Raji (cell line): ENCODE measurements around the gene DYNLT5.

ENCODE experiments used
- POLR2A ChIP-seq: IDR thresholded peaks from 2 replicates; pipeline ENCODE4 v1.6.1; 2011; ENCODE audit warnings: low read depth, low read length, control low read depth; ENCODE audit not compliant: insufficient read depth

DYNLT5 gene

DNA sequence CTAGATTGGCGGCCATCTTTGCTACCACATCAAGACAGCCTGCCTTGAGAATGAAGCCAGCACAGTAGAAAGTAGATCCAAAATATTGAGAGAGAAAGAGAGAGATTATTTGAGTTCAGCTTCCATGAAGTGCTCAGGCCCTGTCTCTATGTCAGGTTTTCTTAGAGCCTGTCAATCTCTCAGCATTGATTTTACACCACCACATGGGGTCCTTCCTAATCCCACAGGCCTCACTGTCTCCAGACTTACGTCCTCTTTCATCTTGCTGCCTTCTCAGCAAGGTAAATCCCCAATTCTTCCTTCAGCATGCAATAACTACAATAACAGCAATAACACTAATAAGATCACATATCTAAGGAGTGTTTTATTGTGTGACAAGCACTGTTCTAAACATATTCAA lies 21.0 kb downstream of the DYNLT5 start:
- TF ChIP-seq POLR2A: no peak

DNA sequence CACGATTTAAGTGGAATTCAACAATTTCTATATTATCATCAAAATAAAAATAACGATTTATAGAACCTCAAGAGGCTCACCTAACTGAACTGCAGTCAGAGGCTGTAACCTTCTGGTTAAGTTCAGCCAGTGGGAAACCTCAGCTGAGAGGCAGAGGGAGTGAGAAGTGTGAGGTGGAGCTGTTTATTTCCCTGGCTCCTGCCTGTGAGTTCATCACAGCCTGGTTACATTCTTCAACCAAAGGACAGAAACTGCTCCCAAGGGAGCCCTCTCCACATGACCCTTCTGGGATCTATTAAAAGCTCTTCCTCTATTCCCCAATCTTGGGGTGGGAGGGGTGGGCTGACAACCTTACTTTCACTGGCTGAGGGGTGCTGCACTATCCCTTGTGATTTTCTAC lies 22.2 kb downstream of the DYNLT5 start:
- no peak for TF ChIP-seq POLR2A

DNA sequence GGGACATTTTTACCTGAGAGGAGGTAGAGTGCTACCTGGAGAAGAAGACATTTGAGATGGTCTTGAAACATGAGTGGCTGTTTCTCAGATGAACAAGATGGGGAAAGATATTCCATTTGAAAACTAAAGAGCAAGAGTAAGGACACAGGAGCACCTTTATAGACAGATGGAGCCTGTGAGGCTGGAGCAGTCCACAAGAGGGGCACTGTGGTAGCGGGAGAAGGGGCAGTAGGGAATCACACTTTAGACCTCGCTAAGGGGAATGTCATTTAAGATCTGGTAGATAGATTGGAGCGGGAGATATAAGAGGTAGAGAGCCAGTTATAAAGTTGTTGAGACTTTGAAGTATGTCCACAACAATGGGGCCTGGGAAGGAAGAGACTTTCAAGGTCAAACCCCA lies 23.4 kb downstream of the DYNLT5 start:
- no peak for TF ChIP-seq POLR2A

DNA sequence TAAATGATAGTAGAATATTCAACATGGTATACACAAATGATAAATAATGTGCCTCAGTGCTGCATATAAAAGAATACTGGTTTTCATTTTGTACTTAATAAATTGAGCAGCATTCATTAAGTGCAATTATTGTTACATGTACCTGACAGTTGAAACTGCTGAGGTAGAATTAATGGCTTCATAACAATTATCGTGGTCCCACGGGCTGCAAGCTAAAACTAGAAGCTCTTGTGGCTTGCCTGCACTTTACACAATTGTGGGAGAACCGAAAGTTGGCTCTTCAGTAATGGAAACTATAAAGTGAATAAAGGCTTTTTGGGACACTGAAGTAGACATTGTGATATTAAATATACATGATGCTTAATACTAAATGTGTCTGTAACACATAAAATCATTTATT lies 25.6 kb downstream of the DYNLT5 start:
- no peak for TF ChIP-seq POLR2A

DNA sequence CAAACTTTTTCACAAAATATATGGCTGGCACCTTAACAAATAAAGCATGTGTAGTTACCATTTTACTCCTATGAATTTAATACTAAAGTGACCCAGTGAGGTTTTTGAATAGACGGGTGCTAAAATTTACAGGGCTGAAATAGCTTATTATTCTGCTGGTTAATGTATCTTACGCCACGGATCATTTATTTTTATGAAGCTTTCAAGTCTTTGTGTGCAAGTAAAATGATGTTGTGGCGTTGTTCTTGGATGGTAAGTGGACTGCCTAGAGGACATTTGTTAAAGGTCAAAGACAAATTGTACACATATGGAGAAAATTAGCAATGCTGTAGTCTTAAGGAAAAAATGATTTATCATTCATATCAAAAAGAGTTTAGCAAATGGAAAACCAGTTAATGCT lies 26.0 kb downstream of the DYNLT5 start:
- TF ChIP-seq POLR2A: no peak

DNA sequence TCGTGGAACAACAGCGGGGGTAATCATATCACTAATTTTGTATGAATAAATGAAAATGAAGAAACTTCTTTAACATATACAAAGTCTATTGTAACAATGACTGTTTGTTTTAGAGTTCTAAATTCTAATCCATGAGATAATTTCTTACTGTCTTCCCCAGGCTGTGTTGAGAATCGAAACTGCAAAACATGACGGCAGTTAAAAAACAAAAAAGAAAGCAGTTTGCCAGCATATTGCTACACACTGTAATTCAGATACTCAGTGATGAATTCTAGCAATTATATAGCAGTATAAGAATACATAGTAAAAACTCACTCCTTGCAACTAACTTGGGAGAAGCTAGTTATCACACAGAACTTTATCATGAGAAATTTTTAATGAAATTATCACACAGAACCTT lies 26.7 kb downstream of the DYNLT5 start:
- no peak for TF ChIP-seq POLR2A

DNA sequence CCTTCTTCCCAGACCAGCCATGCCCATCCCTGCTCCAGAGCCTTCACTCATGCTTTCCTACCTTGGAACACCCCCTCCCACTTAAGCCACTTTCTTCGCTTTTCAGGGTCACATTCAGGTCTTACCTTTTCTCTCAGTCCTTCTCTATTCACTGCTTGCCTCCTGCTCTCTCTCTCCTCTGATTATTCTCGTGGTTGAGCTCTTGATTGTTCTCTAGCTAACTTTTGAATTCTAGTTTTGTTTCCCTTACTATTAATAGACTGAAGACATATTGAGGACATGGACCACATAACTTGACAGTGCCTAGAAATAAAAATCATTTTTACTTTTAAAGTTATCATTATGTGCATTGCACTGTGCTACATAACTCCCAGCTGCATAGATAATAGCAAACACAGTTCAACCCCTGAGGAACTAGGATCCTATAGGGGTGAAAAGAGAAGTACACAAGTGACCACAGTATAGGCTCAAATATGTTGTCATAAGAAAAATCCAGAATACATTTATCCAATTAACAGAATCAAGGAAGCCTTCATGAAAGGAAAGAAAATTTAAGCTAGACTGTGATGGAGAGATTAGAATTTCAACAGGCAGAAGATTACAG lies 27.3 kb downstream of the DYNLT5 start:
- no peak for TF ChIP-seq POLR2A

DNA sequence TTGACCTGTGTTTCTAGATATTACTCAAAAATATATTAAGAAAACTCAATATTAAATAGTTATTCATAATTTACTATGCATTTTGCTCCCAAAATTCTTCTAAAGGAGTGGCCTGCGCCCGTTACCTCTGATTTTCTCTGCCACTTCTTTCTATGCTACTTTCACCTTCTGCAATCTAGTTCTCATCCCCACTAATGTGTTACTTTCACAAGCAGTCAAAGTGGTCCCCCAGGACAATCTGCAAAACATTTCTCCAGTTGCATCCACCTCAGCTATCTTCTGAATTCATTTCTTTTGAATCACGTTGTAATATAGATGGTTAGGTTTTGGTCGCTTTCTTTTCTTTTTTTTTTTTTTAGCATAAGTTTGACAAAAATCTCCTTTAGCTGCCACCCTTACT lies 35.4 kb downstream of the DYNLT5 start:
- TF ChIP-seq POLR2A: no peak

DNA sequence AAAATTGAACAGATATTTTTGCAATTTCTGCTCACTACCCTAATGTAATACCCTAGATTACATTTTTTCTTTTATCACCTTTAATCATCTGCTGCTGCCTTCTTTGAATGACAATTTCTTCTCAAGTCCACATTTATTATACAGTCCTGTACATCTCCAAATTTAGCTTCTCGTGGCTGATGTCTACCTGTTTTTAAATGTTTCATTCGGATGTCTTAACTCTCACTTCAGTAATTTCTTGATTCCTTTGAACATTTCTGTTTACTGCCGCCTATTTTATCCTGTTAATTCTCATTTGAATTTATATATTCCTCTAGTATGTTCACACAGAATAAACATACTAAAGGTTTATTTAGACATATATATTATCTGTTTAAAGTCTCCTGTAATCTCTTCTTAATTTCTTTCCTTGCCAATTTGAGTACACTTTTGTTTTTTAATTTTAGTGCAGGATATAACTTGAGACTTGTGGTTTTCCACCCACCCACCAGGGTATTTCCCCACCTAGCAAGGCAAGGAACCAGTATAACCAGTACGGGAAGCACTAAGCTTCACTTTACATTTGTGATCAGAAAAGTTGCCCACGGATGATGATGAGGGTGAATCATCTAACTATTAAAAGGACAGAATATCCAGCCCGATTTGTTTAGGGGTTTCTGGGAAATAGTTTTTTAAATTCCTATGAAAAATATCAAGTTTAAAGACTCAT lies 36.1 kb downstream of the DYNLT5 start:
- TF ChIP-seq POLR2A: no peak

DNA sequence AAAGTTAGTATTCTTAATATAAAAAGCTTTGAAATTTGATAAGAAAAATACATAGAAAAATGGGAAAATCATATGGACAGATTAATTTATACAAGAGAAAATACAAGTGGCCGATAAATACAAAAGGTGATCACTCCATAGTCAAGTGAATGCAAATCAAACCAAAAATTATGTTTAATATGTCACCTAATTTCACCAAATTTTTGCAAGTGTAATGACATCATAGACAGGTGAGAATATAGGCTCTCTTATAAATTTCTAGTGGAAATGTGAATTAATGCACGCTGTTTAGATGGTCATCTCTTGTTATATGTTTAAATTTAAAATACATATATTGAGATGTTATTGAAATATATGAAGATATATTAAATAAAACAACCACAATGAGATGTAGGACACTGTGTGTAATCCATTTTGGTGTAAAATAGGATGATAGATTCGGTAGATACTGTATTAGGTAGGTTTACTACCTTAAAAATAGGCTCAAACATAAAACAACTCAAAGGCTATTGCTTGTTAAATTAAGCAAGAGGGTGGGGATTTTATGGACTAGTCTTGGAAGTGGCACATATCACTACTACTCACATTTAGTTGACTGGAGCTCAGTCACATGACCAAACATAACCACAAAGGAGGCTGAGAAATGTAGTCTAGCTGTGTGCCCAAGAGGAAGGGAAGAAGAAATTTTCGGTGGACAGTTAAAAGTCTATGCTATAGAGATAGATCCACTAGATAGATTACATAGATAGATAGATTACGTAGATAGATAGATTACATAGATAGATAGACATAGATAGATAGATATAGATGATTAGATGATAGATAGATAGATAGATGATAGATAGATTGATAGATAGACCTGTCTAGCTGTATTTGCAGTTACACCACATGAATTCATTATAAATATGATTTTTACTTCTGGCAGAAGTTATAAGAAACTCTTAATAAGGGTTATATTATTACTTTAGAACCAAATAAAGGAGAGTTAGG lies 39.7 kb downstream of the DYNLT5 start:
- TF ChIP-seq POLR2A: no peak

DNA sequence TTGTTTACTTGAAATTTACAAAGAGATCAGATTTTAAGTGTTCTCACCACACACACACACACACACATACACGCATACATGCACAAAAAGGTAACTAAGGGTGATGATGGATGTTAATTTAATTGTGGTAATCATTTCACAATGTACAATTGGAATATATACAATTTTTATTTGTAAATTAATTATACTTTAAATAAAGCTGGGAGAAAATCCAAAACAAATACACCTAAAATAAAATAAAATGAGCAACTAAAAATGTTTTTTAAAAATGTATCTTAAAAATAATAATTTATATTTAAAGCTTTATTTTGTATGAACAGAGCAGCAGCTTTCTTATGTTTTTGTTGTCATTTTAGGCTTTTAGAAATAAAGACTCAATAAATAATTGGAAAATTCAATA lies 57.0 kb downstream of the DYNLT5 start:
- TF ChIP-seq POLR2A: no peak

DNA sequence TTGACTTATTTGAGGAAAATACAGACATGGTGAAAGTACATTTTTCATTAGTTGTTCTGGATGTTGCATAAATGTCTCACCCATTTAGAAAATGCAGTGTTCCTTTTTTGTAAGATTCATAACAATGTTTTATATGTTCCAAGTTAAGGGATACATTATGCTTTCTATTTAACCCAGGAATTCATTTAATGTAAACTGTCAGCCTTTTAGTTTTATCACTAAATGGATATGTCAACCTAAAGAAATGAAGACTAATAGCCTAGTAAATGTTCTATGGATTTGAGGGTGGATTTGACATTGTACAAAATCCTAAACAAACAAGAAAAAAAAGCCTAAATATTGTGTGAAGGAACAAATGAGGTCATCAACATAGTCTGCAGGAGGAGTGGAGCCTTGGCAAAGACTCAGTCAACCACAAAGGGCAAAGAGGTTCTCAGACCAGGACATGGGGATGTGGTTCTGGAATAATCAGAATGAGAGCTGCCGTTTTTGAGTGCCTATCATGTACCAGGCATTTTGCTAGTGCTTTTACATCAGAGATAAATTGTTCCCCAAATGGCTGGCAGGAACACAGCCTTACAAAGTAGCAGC lies 57.6 kb downstream of the DYNLT5 start:
- TF ChIP-seq POLR2A: no peak

DNA sequence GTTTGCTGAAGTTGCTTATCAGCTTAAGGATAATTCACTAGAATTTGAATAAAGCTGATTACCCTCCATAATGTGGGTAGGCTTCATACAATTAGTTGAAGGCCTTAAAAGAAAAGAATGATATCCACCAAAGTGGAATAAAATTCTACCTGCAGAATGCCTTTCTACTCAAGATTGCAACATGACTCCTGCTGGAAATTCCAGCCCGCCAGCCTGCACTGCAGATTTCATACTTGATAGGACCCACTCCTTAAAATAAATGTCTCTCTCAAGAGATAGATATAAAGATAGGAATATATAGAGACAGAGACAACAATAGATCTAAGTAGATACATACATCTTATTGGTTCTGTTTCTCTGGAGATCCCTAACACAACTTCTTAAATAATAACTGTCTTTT lies 72.5 kb downstream of the DYNLT5 start:
- TF ChIP-seq POLR2A: no peak
